ENCODE data around the gene NTMT1.

NTMT1 gene

DNA sequence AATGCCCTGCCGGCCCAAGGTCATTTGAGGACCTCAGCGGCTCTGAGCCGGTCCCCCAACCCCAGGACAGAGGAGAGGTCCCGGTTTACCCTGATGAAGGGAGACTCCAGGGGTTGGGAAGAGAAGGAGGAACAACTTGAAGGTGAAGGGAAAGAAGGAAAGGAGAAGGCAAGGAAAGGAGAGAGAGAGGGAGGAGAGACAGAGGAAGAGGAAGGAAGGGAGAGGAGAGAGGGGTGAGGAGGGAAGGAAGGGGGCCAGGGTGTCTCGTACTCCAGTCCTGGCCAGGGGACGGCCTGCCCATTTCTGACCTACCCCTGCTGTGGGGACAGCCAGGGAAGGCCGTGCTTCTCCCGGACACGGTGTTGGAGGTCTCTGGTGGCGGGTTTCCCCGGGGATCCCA is 41.4 kb downstream of the NTMT1 start:
- Histone ChIP-seq H3K9me3 (ENCODE audit: low read length) (no peaks in the 10 kb centered on the region), H3K9ac (ENCODE audit: low read length) (no peak overlapping the region), H3K36me3 (ENCODE audit: insufficient read depth, low read length) (no peaks in the 10 kb centered on the region), H3K4me3 (ENCODE audit: low read depth in 1 of 2, low read length in 2 of 2) (no peak overlapping the region), H3K27ac (ENCODE audit: low read depth, low read length) (no peak overlapping the region), H3K27me3 (ENCODE audit: control insufficient read depth in 1 of 2, insufficient read depth in 2 of 2, low read length in 2 of 2) (peaks cover 0 to 27% of the 10 kb centered on the region in 2 donors), H3K4me1 (ENCODE audit: insufficient read depth, low read length) (no peaks in the 10 kb centered on the region)

DNA sequence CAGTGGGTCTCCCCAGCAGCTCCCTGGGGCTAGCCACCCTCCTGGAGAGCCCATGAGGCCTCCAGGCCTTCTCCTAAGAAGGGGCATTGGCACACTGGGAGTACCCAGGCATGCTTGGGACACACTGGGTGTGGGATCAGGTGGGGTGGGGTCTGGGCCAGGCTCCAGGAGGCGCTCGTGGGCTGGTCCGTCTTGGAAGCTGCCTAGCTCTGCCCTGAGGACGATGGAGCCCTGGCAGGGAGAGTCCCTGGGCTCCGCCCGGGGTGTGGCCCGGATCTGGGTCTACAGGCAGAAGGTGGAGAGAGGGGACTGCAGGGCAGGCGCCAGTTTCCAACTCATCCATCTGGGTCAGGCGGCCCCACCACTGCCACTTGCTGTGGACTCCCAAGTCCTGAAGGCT is 41.9 kb downstream of the NTMT1 start:
- Histone ChIP-seq H3K4me3 (ENCODE audit: low read depth in 1 of 2, low read length in 2 of 2) (no peak overlapping the region), H3K9ac (ENCODE audit: low read length) (no peak overlapping the region), H3K27ac (ENCODE audit: low read depth, low read length) (no peak overlapping the region), H3K36me3 (ENCODE audit: insufficient read depth, low read length) (no peaks in the 10 kb centered on the region), H3K9me3 (ENCODE audit: low read length) (no peaks in the 10 kb centered on the region), H3K27me3 (ENCODE audit: control insufficient read depth in 1 of 2, insufficient read depth in 2 of 2, low read length in 2 of 2) (peaks cover 0 to 27% of the 10 kb centered on the region in 2 donors), H3K4me1 (ENCODE audit: insufficient read depth, low read length) (no peaks in the 10 kb centered on the region)

DNA sequence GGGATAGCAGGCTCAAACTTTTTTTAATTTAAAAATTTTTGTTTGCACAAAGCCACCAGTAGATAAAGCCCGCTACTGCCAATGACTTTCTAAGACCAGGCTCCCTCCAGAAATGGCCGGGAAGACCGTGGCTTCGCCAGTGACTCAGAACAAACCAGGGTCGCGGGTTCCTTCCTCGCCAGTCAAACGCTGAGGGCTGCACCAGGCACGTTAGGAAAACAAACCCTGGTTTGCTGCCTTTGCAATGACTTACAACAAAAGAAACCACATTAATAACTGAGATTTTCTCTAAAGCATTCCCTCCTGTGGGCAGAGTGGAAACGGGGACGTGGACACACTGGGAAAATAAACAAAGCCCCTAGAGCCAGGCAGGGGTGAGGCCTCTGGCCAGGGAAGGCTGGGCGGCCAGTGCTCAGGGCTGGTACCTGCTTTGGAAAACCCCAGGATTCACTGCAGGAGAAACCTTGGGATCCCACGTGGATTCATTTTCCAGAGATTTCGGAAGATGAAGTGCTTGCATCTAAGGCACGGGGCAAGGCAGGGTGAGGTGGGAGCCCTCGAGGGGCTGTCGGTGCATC is 43.3 kb downstream of the NTMT1 start:
- H3K27me3 ChIP-seq (ENCODE audit: control insufficient read depth in 1 of 2, insufficient read depth in 2 of 2, low read length in 2 of 2) = peaks cover 0 to 27% of the 10 kb centered on the region in 2 donors
- no peaks in the 10 kb centered on the region for H3K36me3 ChIP-seq (ENCODE audit: insufficient read depth, low read length)
- no peaks in the 10 kb centered on the region for H3K9me3 ChIP-seq (ENCODE audit: low read length)
- H3K4me3 ChIP-seq (ENCODE audit: low read depth in 1 of 2, low read length in 2 of 2) = no peak overlapping the region
- H3K27ac ChIP-seq (ENCODE audit: low read depth, low read length) = no peak overlapping the region
- no peak overlapping the region for H3K9ac ChIP-seq (ENCODE audit: low read length)
- no peaks in the 10 kb centered on the region for H3K4me1 ChIP-seq (ENCODE audit: insufficient read depth, low read length)

DNA sequence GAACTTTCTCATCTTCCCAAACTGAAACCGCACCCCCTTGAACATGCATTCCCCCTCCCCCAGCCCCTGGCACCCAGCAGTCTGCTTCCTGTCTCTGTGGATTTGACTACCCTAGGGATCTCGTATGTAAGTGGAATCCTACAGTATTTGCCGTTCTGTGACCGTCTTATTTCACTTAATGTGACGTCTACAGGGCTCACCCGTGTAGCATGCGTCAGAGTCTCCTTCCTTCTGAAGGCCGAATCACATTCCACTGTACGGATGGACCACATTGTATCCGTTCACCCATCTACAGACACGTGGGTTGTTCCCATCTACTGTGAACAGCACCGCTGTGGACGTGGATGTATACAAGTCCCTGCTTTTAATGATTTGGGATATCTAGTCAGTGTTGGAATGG is 44.0 kb downstream of the NTMT1 start:
- Histone ChIP-seq H3K9me3 (ENCODE audit: low read length) (no peaks in the 10 kb centered on the region), H3K27ac (ENCODE audit: low read depth, low read length) (no peak overlapping the region), H3K4me3 (ENCODE audit: low read depth in 1 of 2, low read length in 2 of 2) (no peak overlapping the region), H3K27me3 (ENCODE audit: control insufficient read depth in 1 of 2, insufficient read depth in 2 of 2, low read length in 2 of 2) (peaks cover 0 to 27% of the 10 kb centered on the region in 2 donors), H3K36me3 (ENCODE audit: insufficient read depth, low read length) (no peaks in the 10 kb centered on the region), H3K9ac (ENCODE audit: low read length) (no peak overlapping the region), H3K4me1 (ENCODE audit: insufficient read depth, low read length) (no peaks in the 10 kb centered on the region)

DNA sequence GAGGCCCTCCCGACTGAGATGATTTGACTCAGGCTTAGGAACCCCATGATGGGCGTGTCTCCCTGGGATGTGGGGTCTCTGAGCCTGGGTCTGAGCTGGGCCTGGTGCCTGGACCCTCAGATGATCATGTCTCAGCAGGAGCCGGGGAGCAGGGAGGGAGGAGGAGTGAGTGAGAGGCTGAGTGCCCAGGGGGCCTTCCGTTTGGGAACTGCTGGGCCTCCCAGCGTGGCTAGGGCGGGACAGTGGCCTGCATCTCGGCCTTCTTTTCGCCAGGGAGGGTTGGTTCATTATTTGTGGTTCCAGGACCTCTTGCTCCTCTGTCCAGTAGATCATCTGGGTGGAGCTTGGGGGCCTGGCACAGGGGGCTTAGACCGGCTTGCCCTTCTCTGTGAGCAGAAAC is 45.1 kb downstream of the NTMT1 start:
- Histone ChIP-seq H3K9me3 (ENCODE audit: low read length) (no peaks in the 10 kb centered on the region), H3K27ac (ENCODE audit: low read depth, low read length) (no peak overlapping the region), H3K9ac (ENCODE audit: low read length) (no peak overlapping the region), H3K36me3 (ENCODE audit: insufficient read depth, low read length) (no peaks in the 10 kb centered on the region), H3K27me3 (ENCODE audit: control insufficient read depth in 1 of 2, insufficient read depth in 2 of 2, low read length in 2 of 2) (peaks cover 3 to 23% of the 10 kb centered on the region in 2 donors), H3K4me1 (ENCODE audit: insufficient read depth, low read length) (no peaks in the 10 kb centered on the region), H3K4me3 (ENCODE audit: low read depth in 1 of 2, low read length in 2 of 2) (no peak overlapping the region)

GRCh38 chr9:129671519-129671918 is 45.6 kb downstream of the NTMT1 start:
- Histone ChIP-seq H3K9ac (ENCODE audit: low read length) (no peak overlapping the region), H3K27me3 (ENCODE audit: control insufficient read depth in 1 of 2, insufficient read depth in 2 of 2, low read length in 2 of 2) (peaks cover 7 to 23% of the 10 kb centered on the region in 2 donors), H3K9me3 (ENCODE audit: low read length) (no peaks in the 10 kb centered on the region), H3K4me3 (ENCODE audit: low read depth in 1 of 2, low read length in 2 of 2) (no peak overlapping the region), H3K4me1 (ENCODE audit: insufficient read depth, low read length) (no peaks in the 10 kb centered on the region), H3K36me3 (ENCODE audit: insufficient read depth, low read length) (no peaks in the 10 kb centered on the region), H3K27ac (ENCODE audit: low read depth, low read length) (no peak overlapping the region)

GRCh38 chr9:129672702-129673101 is 46.7 kb downstream of the NTMT1 start:
- no peaks in the 10 kb centered on the region for H3K36me3 ChIP-seq (ENCODE audit: insufficient read depth, low read length)
- H3K4me1 ChIP-seq (ENCODE audit: insufficient read depth, low read length) = no peaks in the 10 kb centered on the region
- H3K4me3 ChIP-seq (ENCODE audit: low read depth in 1 of 2, low read length in 2 of 2) = no peak overlapping the region
- no peak overlapping the region for H3K27ac ChIP-seq (ENCODE audit: low read depth, low read length)
- H3K9ac ChIP-seq (ENCODE audit: low read length) = no peak overlapping the region
- no peaks in the 10 kb centered on the region for H3K9me3 ChIP-seq (ENCODE audit: low read length)
- H3K27me3 ChIP-seq (ENCODE audit: control insufficient read depth in 1 of 2, insufficient read depth in 2 of 2, low read length in 2 of 2) = peaks cover 8 to 18% of the 10 kb centered on the region in 2 donors

- Histone ChIP-seq H3K9me3 (ENCODE audit: low read length) (no peaks in the 10 kb centered on the region), H3K27ac (ENCODE audit: low read depth, low read length) (no peak overlapping the region), H3K36me3 (ENCODE audit: insufficient read depth, low read length) (no peaks in the 10 kb centered on the region), H3K9ac (ENCODE audit: low read length) (no peak overlapping the region), H3K4me3 (ENCODE audit: low read depth in 1 of 2, low read length in 2 of 2) (no peak overlapping the region), H3K27me3 (ENCODE audit: control insufficient read depth in 1 of 2, insufficient read depth in 2 of 2, low read length in 2 of 2) (peaks cover 8 to 14% of the 10 kb centered on the region in 2 donors), H3K4me1 (ENCODE audit: insufficient read depth, low read length) (no peaks in the 10 kb centered on the region)
Observed at GRCh38 chr9:129673602-129674001, 47.6 kb downstream of the NTMT1 start.

GRCh38 chr9:129674229-129674628 is 48.3 kb downstream of the NTMT1 start:
- H3K27ac ChIP-seq (ENCODE audit: low read depth, low read length) = no peak overlapping the region
- H3K36me3 ChIP-seq (ENCODE audit: insufficient read depth, low read length) = no peaks in the 10 kb centered on the region
- H3K9me3 ChIP-seq (ENCODE audit: low read length) = no peaks in the 10 kb centered on the region
- no peak overlapping the region for H3K4me3 ChIP-seq (ENCODE audit: low read depth in 1 of 2, low read length in 2 of 2)
- H3K27me3 ChIP-seq (ENCODE audit: control insufficient read depth in 1 of 2, insufficient read depth in 2 of 2, low read length in 2 of 2) = peaks cover 8 to 14% of the 10 kb centered on the region in 2 donors
- H3K9ac ChIP-seq (ENCODE audit: low read length) = no peak overlapping the region
- no peaks in the 10 kb centered on the region for H3K4me1 ChIP-seq (ENCODE audit: insufficient read depth, low read length)

DNA sequence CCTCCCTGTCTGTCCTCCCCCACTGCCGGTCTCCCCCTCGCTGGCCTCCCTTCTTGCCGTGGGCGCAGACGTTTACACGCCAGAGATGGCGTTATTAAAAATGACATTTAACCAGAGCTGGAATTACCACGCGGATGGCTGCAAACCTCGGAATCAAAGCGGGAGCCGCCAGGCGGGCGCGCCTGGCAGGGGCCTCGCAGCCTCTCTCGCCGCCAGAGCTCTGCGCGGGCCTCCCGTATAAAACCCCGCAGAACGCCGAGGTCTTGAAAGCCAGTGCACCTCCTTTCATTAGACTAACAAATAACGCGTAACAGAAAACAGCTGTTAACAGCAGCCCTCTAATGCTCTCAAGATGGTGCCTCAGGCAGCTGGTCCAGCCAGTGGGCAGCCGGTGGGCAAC is 49.7 kb downstream of the NTMT1 start:
- H3K9ac ChIP-seq (ENCODE audit: low read length) = no peak overlapping the region
- no peaks in the 10 kb centered on the region for H3K36me3 ChIP-seq (ENCODE audit: insufficient read depth, low read length)
- no peak overlapping the region for H3K4me3 ChIP-seq (ENCODE audit: low read depth in 1 of 2, low read length in 2 of 2)
- peaks cover 8 to 14% of the 10 kb centered on the region in 2 donors for H3K27me3 ChIP-seq (ENCODE audit: control insufficient read depth in 1 of 2, insufficient read depth in 2 of 2, low read length in 2 of 2)
- no peak overlapping the region for H3K27ac ChIP-seq (ENCODE audit: low read depth, low read length)
- no peaks in the 10 kb centered on the region for H3K4me1 ChIP-seq (ENCODE audit: insufficient read depth, low read length)
- H3K9me3 ChIP-seq (ENCODE audit: low read length) = no peaks in the 10 kb centered on the region

GRCh38 chr9:129676287-129676686 is 50.3 kb downstream of the NTMT1 start:
- Histone ChIP-seq H3K9me3 (ENCODE audit: low read length) (no peaks in the 10 kb centered on the region), H3K4me1 (ENCODE audit: insufficient read depth, low read length) (no peaks in the 10 kb centered on the region), H3K27me3 (ENCODE audit: control insufficient read depth in 1 of 2, insufficient read depth in 2 of 2, low read length in 2 of 2) (peaks cover 8 to 14% of the 10 kb centered on the region in 2 donors), H3K4me3 (ENCODE audit: low read depth in 1 of 2, low read length in 2 of 2) (no peak overlapping the region), H3K9ac (ENCODE audit: low read length) (no peak overlapping the region), H3K36me3 (ENCODE audit: insufficient read depth, low read length) (no peaks in the 10 kb centered on the region), H3K27ac (ENCODE audit: low read depth, low read length) (no peak overlapping the region)

DNA sequence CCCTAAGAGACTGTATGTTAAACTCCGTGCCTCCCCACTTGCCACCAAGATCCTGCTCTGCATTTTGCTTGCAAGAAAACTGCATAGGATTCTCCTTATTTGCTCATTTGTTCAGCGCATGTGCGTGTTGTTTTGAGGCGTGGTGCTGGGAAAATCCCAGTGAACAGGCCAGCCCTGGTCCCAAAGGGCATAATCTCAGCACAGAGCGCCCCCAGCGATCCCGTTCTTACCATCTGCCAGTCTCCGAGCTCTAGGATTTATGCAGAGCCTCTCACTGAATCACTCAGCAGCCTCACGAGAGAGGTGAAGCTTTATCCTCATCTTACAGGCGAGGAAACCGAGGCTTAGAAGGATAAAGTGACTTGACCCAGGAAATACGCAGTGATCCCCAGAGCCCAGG is 51.0 kb downstream of the NTMT1 start:
- no peaks in the 10 kb centered on the region for H3K36me3 ChIP-seq (ENCODE audit: insufficient read depth, low read length)
- H3K27ac ChIP-seq (ENCODE audit: low read depth, low read length) = no peak overlapping the region
- no peaks in the 10 kb centered on the region for H3K4me1 ChIP-seq (ENCODE audit: insufficient read depth, low read length)
- no peak overlapping the region for H3K4me3 ChIP-seq (ENCODE audit: low read depth in 1 of 2, low read length in 2 of 2)
- H3K27me3 ChIP-seq (ENCODE audit: control insufficient read depth in 1 of 2, insufficient read depth in 2 of 2, low read length in 2 of 2) = peaks cover 8 to 16% of the 10 kb centered on the region in 2 donors
- H3K9ac ChIP-seq (ENCODE audit: low read length) = no peak overlapping the region
- H3K9me3 ChIP-seq (ENCODE audit: low read length) = no peaks in the 10 kb centered on the region

All from muscle layer of colon (tissue), 2 donors.